Stimulated activated CD8-positive, alpha-beta memory T cell treated with anti-CD3 and anti-CD28 coated beads, Interleukin-15, amount 100 ng/mL, for 48 hours (primary cell): Measurements from ENCODE around the gene RPS6KA4.

Experiments
- DNase-seq, 2 donors: peaks; one replicate each; pipeline ENCODE4 v3.0.0-alpha.2; 2020; ENCODE audit warnings: low read depth in 2 of 2

The RPS6KA4 gene

DNA sequence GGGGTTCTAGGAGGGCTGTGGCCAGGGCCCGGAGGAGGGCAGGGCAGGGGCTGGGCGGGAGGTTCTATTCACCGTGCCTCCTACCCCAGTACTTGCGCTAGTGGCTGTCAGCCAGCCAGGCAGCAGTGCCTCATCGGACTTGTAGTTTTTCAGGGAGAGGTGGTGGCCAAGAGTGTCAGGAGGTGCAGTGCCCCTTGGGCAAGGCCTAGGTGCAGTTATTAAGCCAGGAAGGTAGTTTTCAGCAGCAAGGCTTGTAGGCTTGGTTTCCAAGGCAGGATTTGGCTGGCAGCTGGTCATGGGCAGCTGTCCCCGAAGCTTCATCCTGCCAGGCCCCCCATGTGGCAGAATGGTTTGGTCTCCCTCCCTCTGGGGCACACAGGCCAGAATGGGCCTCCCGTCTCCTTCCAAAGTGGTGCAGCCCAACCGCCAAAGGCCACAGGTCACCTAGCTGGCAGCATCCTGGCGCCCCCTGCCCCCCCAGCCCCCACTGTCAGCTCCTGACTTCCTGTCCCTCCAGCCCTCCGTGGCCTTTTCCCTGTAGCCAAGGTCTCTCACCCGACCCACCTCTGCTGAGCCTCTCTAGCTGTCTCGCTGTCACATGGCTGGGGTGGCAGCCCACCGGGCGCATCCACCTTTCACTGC lies 10.5 kb upstream of the RPS6KA4 start:
- DNase-seq = no peak

GRCh38 chr11:64349025-64349387 lies 10.0 kb upstream of the RPS6KA4 start:
- DNase-seq = no peak

DNA sequence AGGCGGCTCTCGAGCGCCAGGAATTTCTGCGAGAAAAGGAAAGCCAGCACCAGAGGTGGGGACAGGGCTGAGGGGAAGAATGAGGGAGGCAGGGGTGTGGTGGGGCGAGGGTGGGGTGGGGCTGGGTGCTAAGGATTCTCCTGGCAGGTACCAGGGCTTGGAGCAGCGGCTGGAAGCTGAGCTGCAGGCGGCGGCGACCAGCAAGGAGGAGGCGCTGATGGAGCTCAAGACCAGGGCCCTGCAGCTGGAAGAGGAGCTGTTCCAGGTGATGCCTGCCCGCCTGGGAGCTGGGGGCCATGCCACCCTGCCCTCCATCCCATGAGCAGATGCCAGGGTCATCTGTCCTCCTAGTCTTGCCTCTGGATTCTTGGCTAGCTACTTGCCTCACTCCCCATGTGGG lies 9.6 kb upstream of the RPS6KA4 start:
- DNase-seq = no peak

- no peak for DNase-seq
Measured at GRCh38 chr11:64351136-64351631, 7.8 kb upstream of the RPS6KA4 start.

DNA sequence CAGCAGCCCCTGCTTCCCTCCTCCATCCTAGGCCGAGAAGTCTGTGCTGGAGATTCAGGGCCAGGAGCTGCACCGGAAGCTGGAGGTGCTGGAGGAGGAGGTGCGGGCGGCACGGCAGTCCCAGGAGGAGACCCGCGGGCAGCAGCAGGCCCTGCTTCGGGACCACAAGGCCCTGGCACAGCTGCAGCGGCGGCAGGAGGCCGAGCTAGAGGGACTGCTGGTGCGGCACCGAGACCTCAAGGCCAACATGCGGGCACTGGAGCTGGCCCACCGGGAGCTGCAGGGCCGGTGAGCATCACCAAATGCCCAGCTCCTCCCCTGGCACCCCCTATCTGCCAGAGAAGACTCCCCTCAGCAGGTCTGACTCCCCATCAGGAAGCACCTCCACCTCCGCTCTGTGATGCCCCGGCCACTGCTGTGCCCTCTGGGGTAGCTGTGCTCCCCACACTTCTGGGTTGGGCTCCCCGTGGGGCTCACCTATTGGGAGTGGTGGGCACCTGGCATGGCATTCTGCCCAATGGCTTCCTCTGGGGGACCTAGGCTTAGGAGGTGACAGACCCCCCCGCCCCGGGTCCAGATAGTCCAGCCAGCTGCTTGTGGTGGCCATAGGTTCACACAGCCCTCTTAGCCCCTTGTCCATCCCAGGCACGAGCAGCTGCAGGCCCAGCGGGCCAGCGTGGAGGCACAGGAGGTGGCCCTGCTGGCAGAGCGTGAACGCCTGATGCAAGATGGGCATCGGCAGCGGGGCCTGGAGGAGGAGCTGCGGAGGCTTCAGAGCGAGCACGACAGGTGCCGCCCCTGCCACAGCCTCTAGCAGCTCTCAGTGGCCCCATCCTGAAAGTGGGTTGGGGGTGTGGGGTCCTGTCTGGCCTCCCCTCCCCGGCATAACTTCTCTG lies 6.6 kb upstream of the RPS6KA4 start:
- no peak for DNase-seq

- no peak for DNase-seq
Measured at GRCh38 chr11:64352995-64353714, 5.8 kb upstream of the RPS6KA4 start.

- DNase-seq = no peak
Measured at GRCh38 chr11:64353715-64354506, 5.1 kb upstream of the RPS6KA4 start.

DNA sequence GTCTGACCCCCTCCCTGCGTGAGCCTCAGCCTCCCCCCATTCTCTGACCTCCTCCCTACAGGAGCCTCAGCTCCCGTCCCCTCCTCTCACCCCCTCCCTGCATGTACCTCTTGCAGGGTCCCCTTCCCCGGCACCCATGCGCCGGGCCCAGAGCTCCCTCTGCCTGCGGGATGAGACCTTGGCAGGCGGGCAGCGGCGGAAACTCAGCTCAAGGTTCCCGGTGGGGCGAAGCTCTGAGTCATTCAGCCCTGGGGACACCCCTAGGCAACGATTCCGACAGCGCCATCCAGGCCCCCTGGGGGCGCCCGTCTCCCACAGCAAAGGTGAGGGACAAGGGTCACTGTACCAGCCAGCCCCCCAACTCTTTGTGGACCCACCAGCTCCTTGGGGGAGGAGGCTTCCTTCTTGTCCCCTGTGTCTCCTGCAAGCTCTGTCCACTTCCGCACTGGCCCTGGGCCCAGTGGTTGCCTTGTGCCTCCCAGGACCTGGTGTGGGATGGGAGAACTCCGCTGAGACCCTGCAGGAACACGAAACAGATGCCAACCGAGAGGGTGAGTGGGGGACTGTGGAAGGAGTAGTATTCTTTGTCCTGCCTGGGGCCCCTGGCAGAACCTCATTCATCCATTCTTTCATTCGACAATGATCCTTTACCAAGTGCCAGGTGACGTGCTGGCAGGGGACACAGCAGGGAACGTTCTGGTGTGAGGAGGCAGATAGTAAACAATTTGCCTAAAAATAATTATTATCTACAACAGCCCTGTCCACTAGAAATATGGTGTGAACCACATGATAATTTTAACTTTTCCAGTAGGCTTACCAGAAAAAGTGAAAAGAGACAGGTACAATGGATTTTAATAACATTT lies 3.7 kb upstream of the RPS6KA4 start:
- peak; percentile 47 for DNase-seq

DNA sequence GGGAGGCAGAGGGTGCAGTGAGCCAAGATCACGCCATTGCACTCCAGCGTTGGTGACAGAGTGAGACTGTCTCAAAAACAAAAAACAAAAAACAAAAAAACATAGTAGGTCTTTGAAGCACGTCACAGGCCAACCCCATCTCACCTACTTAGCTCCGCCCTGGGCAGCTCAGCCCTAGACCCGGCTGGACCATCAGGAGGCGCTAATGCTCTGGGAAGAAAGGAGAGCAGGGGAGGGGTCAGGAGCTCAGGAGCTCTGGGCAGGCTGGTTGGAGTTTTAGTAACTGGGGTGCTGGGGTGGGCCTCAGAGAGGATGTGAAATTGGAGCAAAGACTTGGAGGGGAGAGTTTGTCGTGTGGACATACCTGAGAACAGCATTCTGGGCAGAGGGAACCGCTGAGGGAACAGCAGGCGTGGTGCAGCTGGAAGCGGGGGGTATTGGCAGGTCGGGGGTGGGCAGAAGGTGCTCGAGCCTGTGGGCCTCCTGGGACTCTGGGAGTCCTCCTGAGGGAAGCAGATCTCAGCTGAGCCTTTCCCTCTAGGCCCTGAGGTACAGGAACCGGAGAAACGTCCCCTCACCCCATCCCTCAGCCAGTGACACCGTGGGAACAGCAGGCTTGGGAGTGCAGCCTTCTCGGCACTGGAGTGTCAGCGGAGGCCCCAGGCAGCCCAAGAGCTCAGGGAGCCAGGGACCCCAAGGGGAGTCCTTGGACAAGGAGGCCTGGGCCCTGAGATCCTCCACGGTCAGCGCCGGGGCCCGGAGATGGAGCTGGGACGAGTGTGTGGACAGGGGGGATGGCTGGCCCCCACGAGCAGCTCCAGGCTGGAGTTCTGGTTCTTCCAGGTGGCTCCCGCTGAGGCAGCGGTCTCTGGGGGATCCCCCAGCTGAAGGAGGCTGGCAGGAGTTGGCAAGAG lies 2.2 kb upstream of the RPS6KA4 start:
- peak in 1 of 2 donors; percentile 36 for DNase-seq

GRCh38 chr11:64357446-64357845 lies 1.5 kb upstream of the RPS6KA4 start:
- DNase-seq = no peak

DNA sequence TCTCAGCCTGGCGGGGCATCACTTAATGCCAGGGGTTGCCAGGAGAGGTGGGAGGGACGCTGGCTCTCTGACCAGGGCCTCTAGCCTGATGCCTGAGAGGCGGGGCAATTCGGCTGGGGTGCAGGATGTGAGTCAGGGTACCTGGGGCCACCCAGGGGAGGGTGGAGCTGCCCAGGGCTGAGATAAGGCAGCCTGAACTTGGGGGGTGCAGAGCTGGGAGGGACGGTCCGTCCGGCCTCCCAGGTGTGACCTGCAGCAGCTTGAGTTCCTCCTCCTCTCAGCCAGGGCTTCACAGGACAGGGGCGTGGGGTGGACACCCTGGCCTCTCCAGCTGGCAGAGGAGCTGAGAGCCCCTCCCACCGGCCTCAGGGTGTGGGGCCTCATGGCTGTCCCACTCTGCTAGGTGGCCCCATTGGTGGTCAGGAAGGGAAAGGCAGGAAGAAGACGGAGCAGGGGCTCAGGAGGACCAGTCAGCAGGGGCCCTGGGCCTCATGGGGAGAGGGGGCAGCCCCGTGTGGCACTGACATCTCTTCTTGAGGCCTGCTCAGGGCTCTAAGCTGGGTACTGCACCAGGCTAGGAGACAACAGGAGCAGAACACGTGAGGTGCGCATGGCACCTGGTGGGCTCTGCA lies 942 bp upstream of the RPS6KA4 start:
- DNase-seq = peak; percentile 51 to 60

- DNase-seq = no peak
Measured at GRCh38 chr11:64358536-64358906, 441 bp upstream of the RPS6KA4 start.

DNA sequence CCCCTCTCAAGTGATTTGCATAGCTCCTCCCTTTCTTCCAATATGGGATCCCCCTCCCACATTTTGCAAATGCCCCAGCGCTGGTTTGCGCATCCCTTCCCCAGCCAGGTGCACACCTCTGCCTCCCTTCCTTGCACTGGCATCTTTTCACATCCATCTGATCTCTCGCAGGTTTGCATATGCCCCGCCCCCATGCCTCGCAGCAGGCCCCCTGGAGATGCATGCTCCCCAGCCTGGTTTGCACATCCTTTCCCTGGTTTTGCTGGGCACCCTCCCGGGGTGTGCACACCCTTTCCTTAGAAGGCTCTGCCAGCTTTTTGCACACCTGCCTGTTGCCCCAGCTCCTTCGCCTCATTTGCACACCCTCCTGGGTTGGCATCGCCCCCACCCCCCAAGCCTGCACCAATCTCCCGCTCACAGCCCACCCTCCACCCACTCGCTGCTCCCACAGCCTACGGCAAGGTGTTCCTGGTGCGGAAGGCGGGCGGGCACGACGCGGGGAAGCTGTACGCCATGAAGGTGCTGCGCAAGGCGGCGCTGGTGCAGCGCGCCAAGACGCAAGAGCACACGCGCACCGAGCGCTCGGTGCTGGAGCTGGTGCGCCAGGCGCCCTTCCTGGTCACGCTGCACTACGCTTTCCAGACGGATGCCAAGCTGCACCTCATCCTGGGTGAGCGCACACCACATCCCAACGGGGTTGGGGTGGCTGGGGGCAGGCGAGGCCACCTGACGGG lies 917 bp downstream of the RPS6KA4 start:
- no peak for DNase-seq

- DNase-seq = no peak
Measured at GRCh38 chr11:64360448-64360921, 1.5 kb downstream of the RPS6KA4 start.

GRCh38 chr11:64361659-64362058 lies 2.7 kb downstream of the RPS6KA4 start:
- no peak for DNase-seq

DNA sequence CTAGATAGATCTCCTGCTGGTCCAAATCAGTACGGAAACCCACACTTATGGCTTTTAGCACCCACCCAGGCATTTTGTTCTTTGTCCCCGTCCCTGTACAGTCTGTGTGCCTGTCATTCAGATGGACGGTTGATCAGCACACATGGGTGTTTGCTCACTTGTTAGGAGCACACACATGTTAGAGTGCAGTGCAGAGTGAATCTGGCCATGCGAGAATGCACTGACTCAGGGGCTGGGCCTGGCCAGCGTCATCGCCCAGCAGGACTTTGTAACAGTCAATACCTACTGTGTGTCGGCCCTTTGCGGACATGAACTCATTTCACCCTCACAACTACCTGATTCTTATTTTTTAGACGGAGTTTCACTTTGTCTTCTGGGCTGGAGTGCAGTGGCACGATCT lies 3.4 kb downstream of the RPS6KA4 start:
- no peak for DNase-seq

- DNase-seq = no peak
Measured at GRCh38 chr11:64364435-64364834, 5.5 kb downstream of the RPS6KA4 start.

GRCh38 chr11:64364911-64365310 lies 5.9 kb downstream of the RPS6KA4 start:
- DNase-seq = no peak
